HL-60/S4 (cell line): ENCODE results near the gene NAT16.

ENCODE experiments used
- in situ Hi-C: fragments of 300-500 bp; cut with MboI; formaldehyde crosslinking; loops from 2 replicates; pipeline ENCODE4 v1.14.3; 2022; ENCODE audit warnings: low sequenced_read_pairs

NAT16 gene

DNA sequence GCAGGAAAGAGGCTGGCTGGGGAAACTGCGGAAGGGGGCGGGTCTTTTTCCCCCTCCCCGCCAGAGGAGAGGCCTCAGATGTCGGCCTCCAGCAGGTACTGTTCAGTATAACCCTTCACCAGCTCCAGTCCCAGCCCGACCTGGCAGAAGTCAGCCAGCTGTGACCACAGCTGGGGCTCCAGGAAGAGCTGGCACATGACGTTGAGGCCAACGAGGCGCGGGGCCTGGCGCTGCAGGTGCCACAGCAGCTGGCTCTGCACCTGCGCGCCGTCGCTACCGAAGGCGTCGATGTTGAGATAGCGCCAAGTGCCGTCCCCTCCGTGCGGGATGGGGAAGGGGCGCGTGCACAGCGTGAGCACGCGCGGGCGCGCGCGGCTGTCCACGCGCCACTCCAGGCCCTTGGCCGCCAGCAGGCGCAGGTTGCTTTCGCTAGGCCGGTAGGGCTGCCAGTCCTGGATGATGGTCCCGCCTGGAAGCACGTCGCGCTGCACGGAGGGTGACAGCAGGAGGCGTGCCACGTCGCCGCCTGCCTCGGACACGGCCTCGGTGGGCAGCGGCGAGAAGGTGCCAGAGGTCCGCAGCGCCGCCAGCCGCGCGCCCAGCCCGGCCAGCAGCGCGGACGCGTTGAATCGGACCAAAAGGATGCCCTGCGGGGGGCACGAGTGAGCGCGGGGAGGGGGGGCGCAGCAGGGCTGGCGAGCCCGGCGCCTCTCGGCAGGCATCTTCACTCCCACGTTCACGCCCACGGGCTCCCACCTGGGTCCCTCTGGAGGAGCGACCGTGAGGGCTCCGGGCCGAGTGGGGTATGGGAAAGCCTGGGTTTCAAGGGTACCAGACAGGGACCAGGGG, 7.9 kb downstream of the NAT16 start:
- in situ Hi-C loops, result no loop called here

DNA sequence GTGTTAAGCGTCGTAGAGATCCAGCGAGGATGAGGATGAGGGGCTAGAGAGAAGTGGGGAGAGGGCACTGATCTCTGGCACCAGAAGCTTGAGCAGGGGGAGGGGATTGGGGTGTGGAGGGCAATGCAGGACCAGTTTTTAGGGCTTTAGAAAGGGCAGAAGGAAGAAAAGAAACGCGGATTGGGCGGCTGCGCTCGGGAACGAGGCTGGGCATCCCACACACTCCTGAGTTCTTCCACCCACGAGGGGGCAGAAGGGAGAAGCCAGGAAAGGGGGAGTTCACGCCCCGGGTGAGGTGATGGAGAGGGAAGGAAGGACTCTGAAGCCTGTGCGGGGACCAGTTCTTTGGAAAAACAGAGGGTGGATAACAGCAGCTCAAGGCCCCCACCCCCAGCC, 8.7 kb downstream of the NAT16 start:
- in situ Hi-C loops, result no loop called here

DNA sequence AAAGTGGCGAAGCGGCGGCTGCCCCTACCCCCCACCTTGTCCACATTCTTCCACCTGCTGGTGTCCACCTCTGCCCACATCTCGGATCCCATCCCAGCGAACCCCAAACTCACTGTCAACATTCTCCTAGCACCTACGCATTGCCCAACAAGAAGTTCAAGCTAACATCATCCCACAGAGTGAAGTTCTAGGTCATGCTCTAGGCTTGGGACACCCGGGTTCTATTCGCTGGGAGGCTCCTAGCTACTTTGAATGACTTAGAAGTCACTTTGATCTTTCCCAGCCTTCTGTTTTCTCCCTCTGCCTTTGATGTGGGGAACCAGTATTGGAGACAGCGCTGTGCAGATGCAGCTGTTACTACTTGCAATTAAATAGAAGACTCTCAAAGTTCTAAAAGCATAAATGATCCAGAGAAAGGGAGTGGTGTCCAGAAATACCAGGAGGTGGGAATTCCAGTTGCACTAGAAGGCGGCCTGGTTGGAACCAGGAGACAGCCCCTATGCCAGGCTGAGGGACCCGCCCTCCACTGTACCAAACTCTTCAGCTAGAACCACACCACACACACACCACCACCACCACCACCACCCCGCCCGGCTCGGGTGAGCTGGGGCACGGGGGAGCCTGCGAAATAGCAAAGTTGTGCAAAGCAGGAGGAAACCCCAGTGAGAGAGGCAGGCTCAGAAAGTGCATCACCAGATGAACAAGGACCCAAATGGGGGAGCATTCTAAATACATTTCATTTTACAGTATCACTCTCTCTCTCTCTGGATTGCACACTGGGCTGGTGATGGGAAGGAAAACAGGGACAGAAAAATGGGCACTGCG, 9.3 kb downstream of the NAT16 start:
- in situ Hi-C loops, result no loop called here

DNA sequence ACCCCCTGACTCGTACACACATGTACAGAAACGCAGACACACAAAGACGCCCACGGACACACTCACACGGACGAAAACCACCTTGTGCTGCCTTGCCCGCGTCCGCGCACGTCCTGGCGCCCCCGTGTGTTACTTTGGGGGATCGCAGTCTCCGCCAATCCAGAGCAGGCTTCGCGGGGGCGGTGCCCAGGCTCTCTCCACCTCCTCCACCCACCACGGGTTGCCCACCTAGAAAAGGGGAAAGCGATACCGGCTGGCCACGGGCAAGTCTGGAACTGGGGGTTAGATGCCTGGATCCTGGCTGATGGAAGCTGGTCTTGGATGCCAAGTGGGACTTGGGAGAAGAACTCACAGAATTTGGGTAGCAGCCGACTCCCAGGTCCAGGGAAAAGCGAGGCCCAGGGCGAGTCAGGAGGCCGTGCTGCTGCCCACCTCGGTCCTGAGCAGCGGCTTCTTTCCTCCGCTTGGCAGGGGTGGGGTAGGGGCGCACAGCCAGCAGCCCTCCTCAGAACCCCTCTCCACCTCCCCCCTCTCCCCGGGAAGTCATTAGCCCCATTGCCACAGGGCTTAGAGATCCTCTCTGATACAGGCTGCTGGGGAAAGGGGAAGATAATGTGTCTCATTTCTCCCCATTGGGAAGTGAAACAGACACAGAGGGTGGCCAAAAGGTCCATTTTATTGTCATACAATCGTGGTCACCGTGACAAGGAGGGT, 10.1 kb downstream of the NAT16 start:
- in situ Hi-C loops, result no loop called here

DNA sequence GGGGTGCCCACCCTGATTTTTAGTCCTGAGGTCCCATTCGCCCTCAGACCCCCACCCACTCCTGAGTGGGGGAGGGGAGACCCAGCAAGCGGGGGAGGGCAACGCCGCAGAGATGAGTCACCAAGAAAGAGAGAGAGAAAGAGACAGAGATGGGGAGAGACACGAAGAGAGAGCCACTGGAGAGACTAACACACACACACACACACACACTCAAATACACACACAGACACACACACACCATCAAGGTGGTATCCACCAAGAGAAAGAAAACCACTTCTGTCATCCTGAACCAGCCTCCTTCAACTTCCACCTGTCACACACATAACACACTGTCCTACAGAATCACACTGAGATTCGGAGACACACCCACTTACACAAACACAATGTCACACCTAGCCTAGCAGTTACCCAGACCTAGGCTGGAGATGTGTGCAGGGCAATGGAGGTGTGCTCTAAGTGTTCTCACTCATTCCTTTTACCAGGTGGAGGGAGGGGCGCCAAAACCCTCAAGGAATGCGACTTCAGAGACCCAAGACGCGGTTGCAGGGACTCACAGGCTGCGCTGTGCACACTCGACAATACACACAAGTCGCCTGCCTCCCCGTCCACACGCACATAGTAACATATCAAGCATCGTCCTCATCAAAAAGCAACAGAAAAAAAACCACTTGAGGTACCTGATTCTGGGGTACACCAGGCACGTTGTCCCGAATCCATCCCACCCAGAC, 10.8 kb downstream of the NAT16 start:
- in situ Hi-C loops, result no loop called here

DNA sequence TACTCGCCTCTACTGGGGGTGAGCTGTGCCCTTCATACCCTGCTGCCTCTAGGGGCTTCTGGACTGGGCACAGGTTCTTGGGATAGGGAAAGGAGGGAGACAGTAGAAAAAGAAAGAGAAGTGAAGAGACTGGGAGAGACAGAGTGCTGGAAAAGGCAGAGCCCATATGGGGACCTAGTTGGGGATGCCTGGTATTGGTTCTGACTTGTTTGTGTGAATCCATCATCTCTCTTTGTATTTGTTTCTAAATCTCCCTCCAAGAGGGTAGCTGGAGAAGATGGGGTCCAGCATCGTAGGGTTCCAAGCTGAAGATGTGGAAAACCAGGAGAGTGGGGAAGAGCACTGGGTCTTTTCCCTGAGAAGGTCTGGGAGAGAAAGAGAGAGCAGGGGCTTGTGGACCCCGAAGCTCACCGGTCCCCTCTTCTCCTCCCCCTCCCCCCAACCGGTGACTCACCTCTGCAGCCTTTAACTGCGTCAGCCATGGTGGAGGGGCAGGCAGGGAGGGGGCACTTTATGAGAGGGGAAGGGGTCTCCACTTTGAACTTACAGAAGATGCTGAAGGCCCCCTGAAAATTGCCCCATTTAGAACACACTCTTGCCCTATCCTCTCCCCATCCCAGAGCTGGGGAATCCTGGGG, 11.6 kb downstream of the NAT16 start:
- in situ Hi-C loops, result no loop called here

DNA sequence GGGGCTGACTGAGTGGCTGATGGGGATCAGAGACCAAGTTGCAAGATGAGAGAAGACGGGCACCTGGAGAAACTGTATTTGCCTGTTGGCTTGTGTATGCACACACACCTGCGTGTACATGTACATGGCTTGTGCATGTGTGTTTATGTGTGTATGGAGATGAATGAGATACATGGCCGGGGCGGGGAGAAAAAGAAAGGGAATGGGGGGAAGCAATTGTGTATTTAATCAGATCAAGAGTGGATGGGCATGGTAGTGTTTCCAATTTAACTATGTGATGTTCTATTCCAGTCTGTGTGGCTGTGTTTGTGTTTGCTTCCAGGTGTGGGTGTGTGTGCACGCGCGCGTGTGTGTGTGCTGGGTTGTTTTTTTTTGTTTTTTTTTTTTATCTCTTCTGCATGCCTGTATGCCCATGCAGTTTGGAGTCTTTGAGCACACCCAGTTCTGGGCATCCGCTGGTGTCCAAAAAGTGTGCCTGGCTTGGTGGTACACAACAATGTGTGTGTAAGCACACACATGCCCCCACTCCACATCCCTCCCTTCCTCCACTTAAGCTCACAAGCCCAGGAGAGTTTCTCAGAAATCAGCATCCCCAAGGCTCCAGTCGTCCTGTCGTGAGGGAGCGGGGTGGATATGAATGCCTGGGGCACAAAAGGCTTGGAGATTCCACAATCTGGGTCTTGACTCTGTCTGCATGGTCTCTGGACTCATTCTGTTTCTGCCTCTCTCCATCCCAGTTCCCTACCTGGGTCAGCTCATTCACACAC, 12.3 kb downstream of the NAT16 start:
- in situ Hi-C loops, result no loop called here

DNA sequence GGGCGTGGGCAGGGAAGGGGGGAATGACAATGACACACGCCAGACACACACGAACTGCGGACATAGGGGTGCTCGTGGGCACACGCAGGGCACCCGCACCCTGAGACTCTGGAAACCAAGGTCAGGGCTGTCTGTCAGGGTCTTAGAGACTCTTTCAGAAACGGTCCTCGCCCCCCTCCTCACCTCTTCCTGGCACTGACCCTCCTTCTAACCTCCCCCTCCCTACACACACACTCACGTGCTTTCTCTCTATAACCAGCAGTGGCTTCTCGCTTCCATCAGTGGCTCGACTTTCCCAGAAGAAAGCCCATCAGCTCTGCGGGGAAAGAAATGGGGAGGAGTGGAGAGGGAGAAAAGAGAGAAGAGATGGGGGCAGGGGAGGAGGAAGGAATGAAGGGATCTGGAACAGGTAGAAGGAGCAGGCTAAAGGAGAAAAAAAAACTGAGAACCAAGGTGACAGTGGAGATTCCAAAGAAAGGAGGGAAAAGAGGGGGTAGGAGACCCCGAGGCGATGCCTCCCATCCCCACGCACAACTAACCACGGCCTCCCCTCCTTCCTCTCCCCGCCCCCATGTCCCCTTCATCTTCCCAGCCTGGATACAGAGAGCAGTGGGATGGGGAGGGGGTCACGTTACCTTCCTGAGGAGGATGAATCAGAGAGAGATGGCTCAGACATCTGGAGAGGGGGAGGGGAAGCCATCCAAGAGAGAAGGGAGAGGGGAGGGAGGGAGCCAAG, 13.0 kb downstream of the NAT16 start:
- in situ Hi-C loops, result no loop called here

DNA sequence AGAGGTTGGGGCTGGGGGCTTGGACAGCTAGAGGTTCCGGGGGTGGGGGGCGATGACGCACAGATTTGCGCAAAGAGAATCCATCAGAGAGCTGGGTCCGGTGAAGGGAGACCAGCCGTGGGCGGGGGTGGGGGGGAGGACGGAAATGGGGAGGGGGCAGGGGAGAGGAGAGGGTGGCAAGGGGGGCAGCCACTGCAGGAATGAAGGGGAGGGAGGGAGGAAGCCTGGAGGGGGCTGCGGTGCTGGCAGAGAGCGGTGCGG, 13.5 kb downstream of the NAT16 start:
- in situ Hi-C loops, result no loop called here

DNA sequence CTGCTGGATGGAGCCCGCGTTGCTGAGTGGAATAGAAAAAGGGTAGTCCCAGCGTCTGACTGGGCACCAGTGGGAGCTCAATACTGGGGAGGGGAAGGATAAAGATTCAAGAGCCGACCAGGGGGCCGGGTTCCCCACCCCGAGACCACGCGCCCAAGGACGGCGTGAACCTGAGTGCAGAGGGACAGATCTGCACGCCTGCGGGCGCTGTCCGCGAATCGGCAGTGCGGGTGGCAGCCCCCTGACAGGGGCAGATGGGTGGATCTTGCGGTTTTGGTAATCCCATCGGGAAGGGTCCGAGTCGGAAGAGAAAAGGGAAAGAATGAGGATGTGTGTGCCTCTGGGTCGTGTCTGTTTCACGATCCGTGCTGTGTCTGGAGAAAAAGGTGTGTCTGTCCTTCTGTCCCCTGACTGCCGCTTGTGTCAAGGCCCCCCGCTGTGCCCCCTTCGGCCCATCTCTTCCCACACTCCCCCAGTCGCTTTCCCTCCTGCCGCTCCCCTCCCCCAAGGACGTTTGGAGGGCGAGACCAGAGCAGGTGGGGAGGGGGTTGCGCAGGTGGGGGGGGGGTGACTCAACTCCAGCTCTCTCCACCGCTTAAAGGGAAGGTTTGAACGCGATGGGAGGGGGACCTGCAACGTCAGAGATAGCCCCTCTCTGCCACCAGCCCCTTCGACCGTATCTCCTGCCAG, 14.0 kb downstream of the NAT16 start:
- in situ Hi-C loops, result no loop called here

DNA sequence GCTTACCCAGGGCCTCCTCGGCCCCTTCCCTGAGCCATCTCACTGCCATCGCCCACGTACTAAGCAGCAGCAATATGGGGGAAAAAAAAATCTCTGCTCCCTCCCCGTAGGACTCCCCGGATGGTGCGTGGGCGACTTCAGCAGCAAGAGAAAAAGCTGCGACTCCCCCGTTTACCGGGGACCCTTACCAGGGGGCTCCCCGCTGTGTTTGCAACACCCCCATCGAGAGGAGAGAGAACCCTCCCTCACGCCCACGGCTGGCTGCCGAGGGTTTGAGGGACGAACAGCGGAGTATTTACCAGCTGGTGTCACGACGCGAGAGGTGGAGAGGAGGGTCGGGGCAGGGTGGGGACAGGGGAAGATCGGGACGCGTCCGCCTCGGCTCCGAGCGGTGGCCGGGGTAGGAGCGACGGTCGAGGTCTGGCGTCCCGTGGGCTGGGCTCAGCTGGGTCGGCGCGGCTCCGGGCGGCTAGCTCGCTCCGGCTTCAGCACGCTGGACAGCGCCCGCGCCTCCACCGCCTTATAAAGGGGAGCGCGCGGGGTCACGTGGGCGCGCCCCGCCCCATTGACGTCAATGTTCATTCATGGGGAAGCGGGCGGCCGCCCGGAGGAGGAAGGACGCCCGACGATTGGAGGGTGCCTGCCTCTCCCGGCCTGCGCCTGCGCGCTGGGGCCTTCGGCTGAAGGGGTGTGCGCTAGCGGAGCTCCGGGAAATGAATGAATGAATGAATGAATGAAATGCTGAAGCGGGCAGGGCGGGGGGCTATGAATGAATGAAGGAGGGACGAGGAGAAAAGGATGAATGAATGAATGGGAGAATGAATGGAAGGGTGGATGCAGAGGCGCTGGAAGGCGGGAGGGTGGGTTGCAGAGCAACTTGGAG, 14.8 kb downstream of the NAT16 start, which contains the start of gene VGF:
Gene VGF (minus strand): TSS at position 495 of the 883 bp plus-strand sequence. CDS start 726 bp downstream, outside the sequence.
- in situ Hi-C loops, result no loop called here

DNA sequence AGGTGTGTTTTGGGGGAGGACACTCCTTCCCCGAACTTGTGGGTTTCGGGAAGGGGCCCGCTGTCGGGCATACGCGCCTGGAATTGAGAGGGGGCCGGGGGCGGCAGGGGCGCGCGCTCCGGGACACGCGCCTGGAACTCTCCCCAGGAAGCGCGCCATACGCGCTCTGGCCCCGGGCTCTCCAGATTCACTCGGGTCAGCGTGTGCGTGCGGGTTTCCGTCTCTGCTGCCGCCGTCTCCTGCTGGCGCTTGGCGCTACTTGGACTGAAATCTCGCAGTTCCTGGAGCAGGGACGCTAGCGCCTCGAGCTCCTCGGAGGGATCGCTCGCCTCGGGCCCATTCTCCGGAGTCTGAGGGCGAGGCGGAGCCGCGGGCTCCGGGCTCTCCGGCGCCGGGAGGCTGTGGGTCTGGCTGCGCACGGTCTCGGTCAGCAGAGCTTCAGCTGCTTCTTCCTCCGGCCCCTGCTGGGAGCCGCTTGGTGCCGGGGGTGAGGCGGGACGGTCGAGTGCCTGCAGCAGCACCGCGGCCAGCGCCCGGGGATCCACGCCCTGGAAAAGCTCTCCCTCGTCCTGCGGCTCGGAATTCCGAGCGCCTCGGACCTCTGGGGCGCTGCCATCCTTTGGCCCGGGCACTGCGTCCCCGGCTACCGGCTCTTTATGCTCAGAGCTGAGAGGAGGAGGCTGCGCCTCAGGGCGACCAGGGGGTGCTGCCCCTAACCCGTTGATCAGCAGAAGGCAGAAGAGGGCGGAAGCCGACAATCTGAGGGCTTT, 15.8 kb downstream of the NAT16 start:
- in situ Hi-C loops, result no loop called here

DNA sequence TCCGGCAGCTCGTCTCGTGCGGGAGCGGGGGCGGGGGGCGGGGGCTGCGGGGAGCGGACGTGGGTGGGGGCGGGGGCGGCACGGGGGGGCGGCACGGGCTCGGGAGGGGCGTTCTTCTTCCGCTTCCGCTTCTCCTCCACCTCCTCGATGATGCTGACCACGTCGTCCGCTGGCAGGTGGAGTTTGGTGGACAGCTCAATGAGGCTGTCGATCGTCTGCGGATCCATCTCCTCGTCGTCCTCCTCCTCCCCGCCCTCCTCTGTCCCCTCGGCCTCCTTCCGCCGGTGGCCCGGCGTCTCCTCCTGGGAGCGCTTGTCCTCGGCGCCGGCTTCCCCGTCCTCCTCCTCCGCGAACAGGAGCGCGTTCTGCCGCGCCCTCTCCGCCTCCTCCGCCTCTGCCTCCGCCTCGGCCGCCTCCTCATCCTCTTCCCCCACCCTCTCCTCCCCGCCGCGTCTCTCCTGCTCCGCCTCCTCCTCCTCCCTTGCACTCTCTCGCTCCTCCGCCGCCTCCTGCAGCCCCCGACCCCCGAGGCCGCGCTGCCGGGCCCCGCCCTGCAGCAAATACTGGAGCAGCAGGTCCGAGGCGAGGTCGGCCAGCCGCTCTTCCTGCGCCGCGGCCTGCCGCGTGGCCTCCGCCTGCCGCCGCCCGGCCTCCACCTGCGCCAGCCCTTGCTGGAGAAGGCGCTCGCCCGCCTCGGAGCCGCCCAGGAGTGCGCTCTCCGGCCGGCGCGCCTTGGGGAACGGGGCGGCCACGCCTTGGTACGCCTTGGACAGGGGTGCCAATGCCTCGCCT, 16.6 kb downstream of the NAT16 start:
- in situ Hi-C loops, result no loop called here

DNA sequence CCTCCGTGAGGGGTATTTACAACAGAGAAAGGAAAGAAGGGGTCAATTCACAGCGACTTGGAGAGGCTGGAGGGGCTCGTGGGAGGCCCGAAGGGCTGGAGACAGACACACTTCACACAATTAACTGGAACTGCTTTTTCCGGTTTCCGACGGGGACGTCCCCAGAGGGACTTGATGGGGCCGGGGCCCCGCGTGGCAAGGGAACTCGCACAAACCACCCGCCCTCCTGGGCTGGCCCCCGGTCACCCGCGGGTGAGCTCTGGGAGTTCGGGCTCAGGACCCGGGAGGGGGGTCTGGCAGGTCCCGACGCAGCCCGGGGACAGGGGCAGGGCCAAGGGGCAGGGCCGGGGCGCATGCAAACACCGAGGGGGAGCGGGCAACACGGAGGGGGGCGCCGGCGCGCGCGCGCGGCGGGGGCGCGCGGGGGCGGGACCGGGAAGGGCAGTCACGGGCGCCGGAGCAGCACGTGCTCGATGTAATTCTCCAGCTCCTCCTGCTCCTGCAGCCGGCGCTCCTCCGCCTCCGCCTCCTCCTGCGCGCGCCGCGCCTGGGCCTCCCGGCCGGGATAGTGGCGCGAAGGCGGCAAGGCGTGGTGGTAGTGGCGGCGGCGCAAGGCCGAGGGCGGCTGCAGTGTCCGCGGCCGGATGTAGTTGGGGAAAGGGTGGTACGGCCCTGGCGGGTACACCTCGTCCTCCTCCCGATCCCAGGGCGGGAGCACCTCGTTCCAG, 17.4 kb downstream of the NAT16 start:
- in situ Hi-C loops, result no loop called here

DNA sequence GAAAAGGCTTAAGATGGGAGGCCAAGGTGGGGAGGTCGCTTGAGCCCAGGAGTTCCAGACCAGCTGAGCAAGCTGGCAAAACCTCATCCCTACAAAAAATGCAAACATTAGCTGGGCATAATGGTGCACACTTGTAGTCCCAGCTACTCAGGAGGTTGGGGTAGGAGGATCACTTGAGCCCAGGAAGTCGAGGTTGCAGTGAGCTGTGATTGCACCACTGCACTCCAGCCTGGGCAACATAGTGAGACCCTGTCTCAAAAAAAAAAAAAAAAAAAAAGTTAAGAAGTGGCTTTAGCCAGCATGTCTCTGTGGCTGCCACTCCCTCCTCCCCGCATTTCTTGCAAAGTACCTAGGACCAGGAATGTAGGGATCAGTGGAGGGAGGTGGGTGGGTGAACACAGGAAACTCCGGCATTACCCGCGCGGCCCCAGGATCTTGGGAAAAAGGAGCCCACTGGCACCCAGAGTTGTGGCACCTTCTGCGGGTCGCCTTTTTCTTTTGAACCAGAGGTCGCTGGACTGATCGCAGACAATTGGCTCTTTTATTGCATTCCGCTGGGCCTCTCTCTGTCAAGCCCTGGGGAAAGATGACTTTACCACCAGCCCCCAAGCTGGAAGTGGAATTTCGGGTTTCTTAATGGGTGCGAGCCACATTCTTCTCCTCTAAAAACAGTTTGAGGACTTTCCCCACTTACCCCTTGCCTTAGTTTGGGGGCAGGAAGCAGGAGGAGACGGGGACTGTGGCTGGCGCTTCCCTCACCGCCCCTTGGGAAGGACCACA, 18.2 kb downstream of the NAT16 start:
- in situ Hi-C loops, result no loop called here
